Hepatocyte (in vitro differentiated cells): Measurements from ENCODE around the gene ATP13A1. TPM values are rescaled to one million over a fixed set of nuclear protein-coding genes. Genes with fewer than 3 reads are reported as not detected.

Experiments used
- DNase-seq: peaks from one replicate; pipeline ENCODE4 v3.0.0-alpha.2; 2016; ENCODE audit warnings: low spot score
- H2AFZ ChIP-seq: fragments of 200-600 bp; sonication (generic); 2 replicates; pipeline ENCODE4 v1.6.0; 2016; ENCODE audit warnings: antibody characterized with exemption, mild to moderate bottlenecking
- H3K27ac ChIP-seq: fragments of 200-600 bp; sonication (generic); 2 replicates; pipeline ENCODE4 v1.5.1; 2016; ENCODE audit warnings: mild to moderate bottlenecking
- H3K27me3 ChIP-seq: fragments of 200-600 bp; sonication (generic); 2 replicates; pipeline ENCODE4 v1.6.1; 2016
- H3K36me3 ChIP-seq: fragments of 200-600 bp; sonication (generic); replicated peaks from 2 replicates; pipeline ENCODE4 v1.5.1; 2016; ENCODE audit warnings: low read depth; ENCODE audit not compliant: insufficient read depth
- H3K4me1 ChIP-seq: fragments of 200-600 bp; sonication (generic); 2 replicates; pipeline ENCODE4 v1.5.1; 2016; ENCODE audit warnings: mild to moderate bottlenecking, moderate library complexity; ENCODE audit not compliant: insufficient read depth
- H3K4me2 ChIP-seq: fragments of 200-600 bp; sonication (generic); 2 replicates; pipeline ENCODE4 v1.6.0; 2016
- H3K4me3 ChIP-seq: fragments of 200-600 bp; sonication (generic); 2 replicates; pipeline ENCODE4 v1.5.1; 2016; ENCODE audit warnings: mild to moderate bottlenecking
- H3K79me2 ChIP-seq: fragments of 200-600 bp; sonication (generic); 2 replicates; pipeline ENCODE4 v1.6.0; 2017; ENCODE audit warnings: mild to moderate bottlenecking
- H3K9me2 ChIP-seq: fragments of 200-600 bp; sonication (generic); replicated peaks from 2 replicates; pipeline ENCODE4 v1.6.0; 2017; ENCODE audit warnings: mild to moderate bottlenecking; ENCODE audit not compliant: insufficient read depth
- H3K9me3 ChIP-seq: fragments of 200-600 bp; sonication (generic); 2 replicates; pipeline ENCODE4 v1.5.1; 2016; ENCODE audit warnings: low read depth, mild to moderate bottlenecking
- H4K20me1 ChIP-seq: fragments of 200-600 bp; sonication (generic); 2 replicates; pipeline ENCODE4 v1.6.0; 2016; ENCODE audit warnings: mild to moderate bottlenecking; ENCODE audit not compliant: insufficient read depth, poor library complexity, severe bottlenecking
- CTCF ChIP-seq: fragments of 200-600 bp; sonication (generic); IDR thresholded peaks from 2 replicates; pipeline ENCODE4 v1.5.1; 2016; ENCODE audit warnings: antibody characterized with exemption, mild to moderate bottlenecking; ENCODE audit not compliant: poor library complexity
- EZH2 ChIP-seq: fragments of 200-600 bp; sonication (generic); IDR thresholded peaks from 2 replicates; pipeline ENCODE4 v1.6.1; 2016; ENCODE audit warnings: antibody characterized with exemption, mild to moderate bottlenecking, borderline replicate concordance
- EZH2phosphoT487 ChIP-seq: fragments of 200-600 bp; sonication (generic); IDR thresholded peaks from one replicate; pipeline ENCODE4 v1.6.1; 2018; ENCODE audit warnings: antibody characterized with exemption, mild to moderate bottlenecking, low read depth, moderate library complexity; ENCODE audit not compliant: unreplicated experiment, severe bottlenecking
- WGBS: methylation state at CpG from one replicate; pipeline ENCODE4 v1.1.6; 2016; ENCODE audit warnings: low lambda C conversion rate; ENCODE audit errors: missing lambda C conversion rate; 5-methylcytosine and 5-hydroxymethylcytosine counted together
- polyA plus RNA-seq: library from polyadenylated mRNA; unstranded; fragments of >200 nt; fragmentation: Nextera tagmentation; extraction: Ambion mirVana; gene quantifications from 2 replicates; pipeline ENCODE4 v1.2.1, GENCODE V29; 2016
- total RNA-seq: library from RNA; depleted of rRNA; stranded (reverse); fragments of >200 nt; gene quantifications from 2 replicates; pipeline ENCODE4 v1.2.3, GENCODE V29; 2014

The ATP13A1 gene
- total and polyA plus RNA-seq, 2 experiments from 2014 or later = 97.5 to 113 TPM

- Histone ChIP-seq H3K4me2 (peak overlapping the region; percentile 98), H3K9me2 (no peaks in the 10 kb centered on the region), H3K36me3 (no peaks in the 10 kb centered on the region), H2AFZ (no peak overlapping the region), H4K20me1 (no peaks in the 10 kb centered on the region), H3K9me3 (no peaks in the 10 kb centered on the region), H3K27ac (peak overlapping the region; percentile 94), H3K4me3 (no peak overlapping the region), H3K79me2 (no peaks in the 10 kb centered on the region), H3K27me3 (no peaks in the 10 kb centered on the region), H3K4me1 (no peaks in the 10 kb centered on the region)
- DNase-seq = no peak
- TF ChIP-seq CTCF = no peak
- WGBS = 96% methylated on average over 48 of the region's 48 CpGs
Measured at GRCh38 chr19:19626516-19627472, 36.7 kb downstream of the ATP13A1 start.

GRCh38 chr19:19624032-19624570 lies 39.4 kb downstream of the ATP13A1 start:
- Histone ChIP-seq H3K4me3 (no peak overlapping the region), H3K27me3 (no peaks in the 10 kb centered on the region), H3K79me2 (no peaks in the 10 kb centered on the region), H3K4me1 (peaks cover 5% of the 10 kb centered on the region), H3K27ac (no peak overlapping the region), H3K9me3 (no peaks in the 10 kb centered on the region), H3K4me2 (no peak overlapping the region), H3K9me2 (no peaks in the 10 kb centered on the region), H3K36me3 (no peaks in the 10 kb centered on the region), H2AFZ (no peak overlapping the region), H4K20me1 (no peaks in the 10 kb centered on the region)
- 94% methylated on average over 18 of the region's 19 CpGs for WGBS
- no peak for DNase-seq
- TF ChIP-seq EZH2 = no peak
- TF ChIP-seq EZH2phosphoT487 = no peak
- no peak for TF ChIP-seq CTCF

- H3K4me2 ChIP-seq = no peak overlapping the region
- no peak overlapping the region for H2AFZ ChIP-seq
- no peak for DNase-seq
- 85% methylated on average over 5 of the region's 5 CpGs for WGBS
- no peak overlapping the region for H3K4me3 ChIP-seq
- H3K9me3 ChIP-seq = no peaks in the 10 kb centered on the region
- no peaks in the 10 kb centered on the region for H3K27me3 ChIP-seq
- no peaks in the 10 kb centered on the region for H3K36me3 ChIP-seq
- H3K4me1 ChIP-seq = peaks cover 7% of the 10 kb centered on the region
- no peak overlapping the region for H3K27ac ChIP-seq
- TF ChIP-seq EZH2 (no peak), EZH2phosphoT487 (no peak), CTCF (no peak)
- no peaks in the 10 kb centered on the region for H3K9me2 ChIP-seq
- H3K79me2 ChIP-seq = no peaks in the 10 kb centered on the region
- no peaks in the 10 kb centered on the region for H4K20me1 ChIP-seq
Measured at GRCh38 chr19:19623383-19623782, 40.1 kb downstream of the ATP13A1 start.
